Retina (tissue), 1 donor: ENCODE measurements around the gene EMC1.
"Not testable (repeated sequence)": the region's sequence is repeated elsewhere in the genome, so short reads cannot be mapped to it uniquely, and the experiment has no call there.

ENCODE experiments used
- DNase-seq: peaks from one replicate; pipeline ENCODE4 v3.0.0-alpha.2; 2016

EMC1 gene

DNA sequence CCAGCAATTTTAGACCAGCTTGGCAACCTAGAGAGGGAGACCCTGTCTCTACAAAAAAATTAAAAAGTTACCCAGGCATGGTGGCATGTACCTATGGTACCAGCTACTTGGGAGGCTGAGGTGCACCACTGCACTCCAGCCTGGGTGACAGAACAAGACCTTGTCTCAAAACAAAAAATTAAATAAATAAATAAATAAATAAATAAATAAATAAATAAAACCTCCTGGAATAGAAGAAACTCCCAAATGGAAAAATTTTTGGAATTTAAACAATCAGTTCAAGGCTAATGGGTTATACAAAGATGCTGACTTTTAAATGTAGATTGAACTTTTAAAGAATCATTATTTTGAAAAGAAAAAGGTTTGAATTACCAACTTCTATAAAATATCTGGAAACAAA, 63.5 kb downstream of the EMC1 start:
- no peak for DNase-seq

DNA sequence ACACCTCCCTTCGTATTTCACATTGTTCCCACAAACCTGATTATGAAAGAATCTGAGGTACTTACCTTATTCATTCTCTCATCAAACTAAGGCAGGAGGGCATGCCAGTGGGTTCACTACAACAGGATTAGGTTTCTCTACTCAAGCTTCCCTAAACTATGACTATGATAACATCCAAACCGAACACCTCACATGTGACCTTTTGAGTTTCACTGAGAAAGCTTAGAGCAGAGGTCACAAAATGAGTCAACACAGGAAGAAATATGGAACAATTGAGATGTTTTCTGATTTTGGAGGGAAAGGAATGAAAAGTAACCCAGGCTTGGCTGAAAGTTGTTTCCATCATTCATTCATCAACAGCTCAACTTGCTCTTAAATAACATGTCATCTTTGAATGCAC, 65.3 kb downstream of the EMC1 start:
- no peak for DNase-seq

DNA sequence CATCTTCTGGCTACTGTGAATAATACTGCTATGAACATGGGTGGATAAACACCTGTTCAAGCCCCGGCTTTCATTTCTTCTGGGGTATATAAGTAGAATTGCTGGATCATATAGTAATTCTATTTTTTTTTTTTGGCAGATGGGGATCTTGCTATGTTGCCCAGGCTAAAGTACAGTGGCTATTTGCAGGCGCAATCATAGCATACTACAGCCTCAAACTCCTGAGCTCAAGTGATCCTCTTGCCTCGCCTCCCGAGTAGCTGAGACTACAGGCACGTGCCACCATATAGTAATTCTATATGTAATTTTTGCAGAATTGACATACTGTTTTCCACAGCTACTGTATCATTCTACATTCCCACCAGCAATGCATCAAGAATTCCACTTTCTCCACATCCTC, 69.1 kb downstream of the EMC1 start:
- DNase-seq: no peak

DNA sequence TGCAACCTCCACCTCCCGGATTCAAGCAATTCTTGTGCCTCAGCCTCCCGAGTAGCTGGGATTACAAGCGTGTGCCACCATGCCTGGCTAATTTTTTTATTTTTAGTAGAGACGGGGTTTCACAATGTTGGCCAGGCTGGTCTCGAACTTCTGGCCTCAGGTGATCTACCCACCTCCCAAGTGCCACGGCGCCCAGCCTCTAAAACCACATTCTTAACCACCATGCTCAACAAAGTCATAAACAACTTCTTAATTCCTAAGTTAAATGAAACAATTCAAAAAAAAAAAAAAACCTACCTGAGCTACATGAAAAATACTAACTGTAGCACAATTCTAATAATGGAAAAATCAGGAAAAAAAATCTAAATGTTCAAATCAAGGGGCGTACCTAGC, 71.1 kb downstream of the EMC1 start:
- DNase-seq: not testable (repeated sequence)

DNA sequence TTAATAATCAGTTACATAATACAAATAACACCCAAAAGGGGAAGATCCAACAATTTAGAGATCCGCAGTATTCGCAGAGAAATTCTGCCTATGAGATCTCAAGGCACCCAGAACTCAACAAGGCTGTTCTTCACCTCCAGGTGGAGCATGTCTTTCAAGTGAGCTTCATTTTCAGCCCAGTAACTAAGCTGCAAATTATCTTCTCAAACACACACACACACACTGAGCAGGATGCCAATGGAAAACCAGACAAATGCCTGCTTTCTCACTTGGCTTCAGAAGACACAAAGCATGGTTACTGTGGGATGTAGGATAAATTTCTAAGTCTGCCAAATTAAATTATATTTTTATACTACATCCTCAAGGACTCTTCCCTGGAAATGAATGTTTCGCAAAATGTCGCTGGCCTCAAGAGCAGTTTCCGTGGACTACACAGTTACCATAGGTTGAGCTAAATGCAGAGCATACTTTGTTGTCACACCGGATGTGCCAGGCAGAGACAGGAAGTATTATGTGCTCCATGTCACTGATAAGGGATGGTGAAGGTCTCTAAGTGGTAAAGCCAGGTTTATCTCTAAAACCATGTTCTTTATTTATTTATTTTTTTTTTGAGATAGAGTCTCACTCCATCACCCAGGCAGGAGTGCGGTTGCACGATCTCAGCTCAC, 71.6 kb downstream of the EMC1 start:
- DNase-seq: no peak

DNA sequence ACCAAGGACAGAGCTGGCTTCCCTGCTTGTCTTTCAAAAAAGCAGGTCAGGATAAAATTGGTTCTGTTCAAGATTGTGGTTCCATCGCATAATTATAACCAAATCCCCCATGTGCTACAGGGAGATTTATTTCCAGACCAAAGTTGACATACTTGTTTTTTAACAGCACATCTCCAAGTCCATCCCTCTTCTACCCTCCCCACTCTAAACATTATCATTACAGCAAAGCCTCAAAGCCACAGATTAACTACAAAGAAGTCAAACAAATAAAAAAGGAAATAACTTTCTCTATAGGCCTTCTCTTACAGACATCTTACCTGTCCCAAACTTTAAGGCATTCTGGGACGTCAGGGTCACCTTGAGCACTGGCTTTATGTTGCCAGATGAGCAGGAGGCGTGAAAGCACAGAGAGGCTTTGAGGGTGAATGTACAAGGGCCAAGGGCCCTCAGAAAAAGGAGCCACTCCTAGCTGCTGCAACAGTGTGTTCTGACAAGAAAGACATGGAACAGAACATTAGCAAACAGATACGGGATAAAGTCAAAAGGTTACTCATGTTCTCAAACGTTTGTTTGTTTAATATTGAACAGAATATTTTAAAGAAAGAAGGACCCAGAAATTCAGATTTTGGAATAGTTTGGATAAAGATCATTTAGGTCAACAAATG, 72.5 kb downstream of the EMC1 start:
- no peak for DNase-seq

DNA sequence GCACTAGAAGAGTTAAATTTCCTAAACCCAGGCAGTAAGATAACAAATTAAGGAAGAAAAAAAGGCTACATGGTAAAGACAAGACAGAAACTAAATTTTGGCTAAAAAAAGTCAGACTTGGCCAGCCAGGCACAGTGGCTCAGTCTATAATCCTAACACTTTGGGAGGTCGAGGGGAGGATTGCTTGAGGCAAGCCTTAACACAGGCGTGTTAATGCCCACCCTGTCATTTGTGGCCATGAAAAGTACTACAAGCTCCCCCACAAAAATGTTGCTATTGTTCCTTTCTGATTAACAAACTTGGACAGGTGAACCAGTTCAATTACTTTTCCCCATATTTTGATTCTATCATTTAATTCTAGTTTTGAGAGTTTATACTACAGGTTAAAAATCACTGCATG, 73.5 kb downstream of the EMC1 start:
- no peak for DNase-seq

DNA sequence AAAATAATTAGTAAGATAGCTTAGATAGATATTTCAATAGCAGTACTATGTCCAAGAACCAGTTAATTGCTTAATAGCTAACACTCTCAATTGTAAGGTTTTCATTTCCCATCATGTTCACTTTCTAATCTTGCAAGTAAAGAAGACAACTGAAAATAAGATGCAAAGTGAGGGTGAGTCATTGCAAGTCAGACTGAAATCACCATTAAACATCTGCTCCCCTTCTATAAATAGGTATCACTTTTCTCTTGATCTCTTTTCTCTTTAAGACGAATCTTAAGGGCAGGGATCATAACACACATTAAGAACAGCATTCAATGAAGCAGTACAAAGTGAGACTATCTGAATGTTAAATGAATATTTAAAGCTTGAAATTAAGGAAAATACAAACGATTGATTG, 81.7 kb downstream of the EMC1 start:
- no peak for DNase-seq

DNA sequence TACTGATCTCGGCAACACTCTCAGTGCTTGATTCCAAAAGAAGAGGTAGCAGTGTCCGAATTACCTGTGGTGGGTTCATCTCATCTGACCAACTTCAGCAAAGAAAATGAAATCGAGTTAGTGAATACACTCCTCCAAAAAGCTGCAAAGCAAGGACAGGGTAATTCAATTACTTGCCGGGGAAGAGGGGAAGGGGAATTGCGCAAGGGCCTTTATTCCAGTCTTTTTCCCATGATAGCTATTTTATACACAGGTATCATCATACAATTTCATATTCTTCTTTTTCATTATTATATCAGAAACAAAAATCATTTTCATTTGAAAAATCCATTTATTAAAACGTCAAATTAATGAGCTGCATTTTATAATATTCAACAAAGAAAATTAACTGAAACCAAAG, 84.2 kb downstream of the EMC1 start:
- DNase-seq: no peak

DNA sequence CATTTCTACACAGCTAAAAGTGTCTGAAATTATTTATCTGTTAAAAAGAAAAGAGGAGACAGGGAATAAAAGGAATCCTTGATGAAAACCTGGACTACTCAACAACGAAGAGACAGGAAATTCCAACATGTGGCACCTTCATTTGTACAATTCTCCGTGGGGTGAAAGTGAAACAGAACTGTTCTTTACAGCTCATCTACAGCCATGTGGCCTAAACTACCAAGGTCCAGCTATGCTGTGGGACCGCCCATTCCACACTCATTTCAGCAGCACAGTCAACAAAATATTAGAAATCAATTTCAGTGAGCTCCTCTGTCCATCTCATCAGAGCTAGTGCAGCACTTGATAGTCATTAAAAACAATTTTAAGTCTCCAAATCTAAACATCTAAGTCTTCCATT, 85.3 kb downstream of the EMC1 start:
- DNase-seq: no peak
